ENCODE measurements around the gene TCF4. TPM values are rescaled to one million over a fixed set of nuclear protein-coding genes. Genes with fewer than 3 reads are reported as not detected.

TCF4 gene
- total RNA-seq, 4 donors from 2014 or later, result 30.3 to 51.1 (median 40.1) TPM

GRCh38 chr18:55372209-55372608 lies 215.8 kb downstream of the TCF4 start:
- Histone ChIP-seq H3K36me3 (no peaks in the 10 kb centered on the region), H3K9me3 (no peaks in the 10 kb centered on the region), H3K27me3 (no peaks in the 10 kb centered on the region), H3K4me3 (no peak overlapping the region), H3K4me1 (no peaks in the 10 kb centered on the region), H3K27ac (no peak overlapping the region)
- in situ Hi-C loops (cut with MboI; ENCODE audit: low pct_ligation_motif_present in 1 of 4, low pct_unique_long_range_greater_than_20kb in 1 of 4, low sequenced_read_pairs in 3 of 4), result no loop called here
- TF ChIP-seq POLR2AphosphoS5 (IDR thresholded peaks at IDR 0.05) (no peak), CTCF (IDR thresholded peaks at IDR 0.05) (no peak), POLR2A (IDR thresholded peaks at IDR 0.05) (no peak), EP300 (IDR thresholded peaks at IDR 0.05; ENCODE audit: low read depth) (no peak)
- intact Hi-C loops (cut with DNase I; ENCODE audit: low total_unique reads), result no loop called here
- WGBS, 2 donors (ENCODE audit: low coverage in 1 of 2), result 64 to 87% methylated on average over 2 of the region's 2 CpGs
- no peak for DNase-seq

- TF ChIP-seq POLR2AphosphoS5 (IDR thresholded peaks at IDR 0.05) (no peak), EP300 (IDR thresholded peaks at IDR 0.05; ENCODE audit: low read depth) (no peak), POLR2A (IDR thresholded peaks at IDR 0.05) (no peak), CTCF (IDR thresholded peaks at IDR 0.05) (no peak)
- H3K36me3 ChIP-seq, result no peaks in the 10 kb centered on the region
- H3K9me3 ChIP-seq, result no peaks in the 10 kb centered on the region
- intact Hi-C loops (cut with DNase I; ENCODE audit: low total_unique reads), result no loop called here
- no peaks in the 10 kb centered on the region for H3K27me3 ChIP-seq
- no peak overlapping the region for H3K27ac ChIP-seq
- no peak overlapping the region for H3K4me3 ChIP-seq
- no peaks in the 10 kb centered on the region for H3K4me1 ChIP-seq
- DNase-seq, result no peak
- in situ Hi-C loops (cut with MboI; ENCODE audit: low pct_ligation_motif_present in 1 of 4, low pct_unique_long_range_greater_than_20kb in 1 of 4, low sequenced_read_pairs in 3 of 4), result no loop called here
Observed at GRCh38 chr18:55370936-55371335, 217.1 kb downstream of the TCF4 start.

- in situ Hi-C loops (cut with MboI; ENCODE audit: low pct_ligation_motif_present in 1 of 4, low pct_unique_long_range_greater_than_20kb in 1 of 4, low sequenced_read_pairs in 3 of 4), result no loop called here
- DNase-seq, result no peak
- H3K4me1 ChIP-seq, result no peaks in the 10 kb centered on the region
- no peak overlapping the region for H3K27ac ChIP-seq
- TF ChIP-seq POLR2AphosphoS5 (IDR thresholded peaks at IDR 0.05) (no peak), EP300 (IDR thresholded peaks at IDR 0.05; ENCODE audit: low read depth) (no peak), POLR2A (IDR thresholded peaks at IDR 0.05) (no peak), CTCF (IDR thresholded peaks at IDR 0.05) (no peak)
- H3K9me3 ChIP-seq, result no peaks in the 10 kb centered on the region
- 84 to 87% methylated on average over 1 to 2 of the region's 2 CpGs for WGBS, 2 donors (ENCODE audit: low coverage in 1 of 2)
- no peak overlapping the region for H3K4me3 ChIP-seq
- no peaks in the 10 kb centered on the region for H3K36me3 ChIP-seq
- intact Hi-C loops (cut with DNase I; ENCODE audit: low total_unique reads), result no loop called here
- H3K27me3 ChIP-seq, result no peaks in the 10 kb centered on the region
Observed at GRCh38 chr18:55369346-55369745, 218.6 kb downstream of the TCF4 start.

GRCh38 chr18:55365342-55365741 lies 222.7 kb downstream of the TCF4 start:
- H3K9me3 ChIP-seq, result no peaks in the 10 kb centered on the region
- TF ChIP-seq POLR2A (IDR thresholded peaks at IDR 0.05), result no peak
- no peak for TF ChIP-seq POLR2AphosphoS5 (IDR thresholded peaks at IDR 0.05)
- TF ChIP-seq EP300 (IDR thresholded peaks at IDR 0.05; ENCODE audit: low read depth), result no peak
- no peak for TF ChIP-seq CTCF (IDR thresholded peaks at IDR 0.05)
- no peak for DNase-seq
- 67 to 86% methylated on average over 2 of the region's 2 CpGs for WGBS, 2 donors (ENCODE audit: low coverage in 1 of 2)
- H3K36me3 ChIP-seq, result no peaks in the 10 kb centered on the region
- no peak overlapping the region for H3K27ac ChIP-seq
- intact Hi-C loops (cut with DNase I; ENCODE audit: low total_unique reads), result no loop called here
- in situ Hi-C loops (cut with MboI; ENCODE audit: low pct_ligation_motif_present in 1 of 4, low pct_unique_long_range_greater_than_20kb in 1 of 4, low sequenced_read_pairs in 3 of 4), result no loop called here
- H3K4me1 ChIP-seq, result no peaks in the 10 kb centered on the region
- H3K27me3 ChIP-seq, result no peaks in the 10 kb centered on the region
- no peak overlapping the region for H3K4me3 ChIP-seq
